Neural cell (in vitro differentiated cells): ENCODE results near the gene JAG2.

Source experiments
- EP300 ChIP-seq: fragments of 450-650 bp; conservative IDR thresholded peaks from 2 replicates; pipeline ENCODE4 v1.6.1; 2014; ENCODE audit warnings: antibody characterized with exemption, mild to moderate bottlenecking, moderate library complexity; ENCODE audit not compliant: poor library complexity, severe bottlenecking
- EZH2 ChIP-seq: fragments of 200-600, 300-800 bp; shearing (Covaris generic), sonication (generic); IDR thresholded peaks from 2 replicates; pipeline ENCODE4 v1.6.1; 2014; ENCODE audit warnings: antibody characterized with exemption, low read length, borderline replicate concordance, mild to moderate bottlenecking; ENCODE audit not compliant: insufficient read depth, poor library complexity, severe bottlenecking
- POLR2AphosphoS5 ChIP-seq: IDR thresholded peaks from 2 replicates; pipeline ENCODE4 v1.6.1; 2012
- RAD21 ChIP-seq: fragments of 450-650 bp; conservative IDR thresholded peaks from 2 replicates; pipeline ENCODE4 v1.6.1; 2014; ENCODE audit warnings: antibody characterized with exemption, mild to moderate bottlenecking, moderate library complexity
- TAF1 ChIP-seq: IDR thresholded peaks from 2 replicates; pipeline ENCODE4 v1.6.1; 2012; ENCODE audit warnings: low read depth
- TF ChIP-seq, protein P1 (sequence below): fragments of 450-650 bp; IDR thresholded peaks from 2 replicates; pipeline ENCODE4 v1.5.1; 2014; ENCODE audit warnings: antibody characterized with exemption, mild to moderate bottlenecking, moderate library complexity; ENCODE audit not compliant: poor library complexity, severe bottlenecking

DNA sequence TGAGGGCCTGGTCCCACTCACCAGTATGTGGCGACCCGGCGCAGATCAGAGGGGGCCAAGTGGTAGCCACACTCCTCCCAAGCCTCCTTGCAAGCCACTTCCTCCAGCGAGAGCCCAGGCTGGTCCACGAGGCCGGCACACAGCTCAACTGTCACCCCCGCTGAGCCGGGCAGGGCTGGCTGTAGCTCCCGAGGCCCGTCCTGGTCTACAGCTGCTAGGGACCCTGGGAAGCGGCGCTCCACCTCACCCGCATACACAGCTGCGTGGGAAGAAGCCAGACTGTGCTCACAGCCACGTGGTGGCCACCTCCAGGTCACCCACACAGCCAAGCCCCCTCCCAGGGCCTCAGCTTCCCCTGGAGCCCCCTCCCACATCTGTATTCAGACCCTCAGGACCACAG is 7.9 kb upstream of the JAG2 start:
- TF ChIP-seq, protein P1, sequence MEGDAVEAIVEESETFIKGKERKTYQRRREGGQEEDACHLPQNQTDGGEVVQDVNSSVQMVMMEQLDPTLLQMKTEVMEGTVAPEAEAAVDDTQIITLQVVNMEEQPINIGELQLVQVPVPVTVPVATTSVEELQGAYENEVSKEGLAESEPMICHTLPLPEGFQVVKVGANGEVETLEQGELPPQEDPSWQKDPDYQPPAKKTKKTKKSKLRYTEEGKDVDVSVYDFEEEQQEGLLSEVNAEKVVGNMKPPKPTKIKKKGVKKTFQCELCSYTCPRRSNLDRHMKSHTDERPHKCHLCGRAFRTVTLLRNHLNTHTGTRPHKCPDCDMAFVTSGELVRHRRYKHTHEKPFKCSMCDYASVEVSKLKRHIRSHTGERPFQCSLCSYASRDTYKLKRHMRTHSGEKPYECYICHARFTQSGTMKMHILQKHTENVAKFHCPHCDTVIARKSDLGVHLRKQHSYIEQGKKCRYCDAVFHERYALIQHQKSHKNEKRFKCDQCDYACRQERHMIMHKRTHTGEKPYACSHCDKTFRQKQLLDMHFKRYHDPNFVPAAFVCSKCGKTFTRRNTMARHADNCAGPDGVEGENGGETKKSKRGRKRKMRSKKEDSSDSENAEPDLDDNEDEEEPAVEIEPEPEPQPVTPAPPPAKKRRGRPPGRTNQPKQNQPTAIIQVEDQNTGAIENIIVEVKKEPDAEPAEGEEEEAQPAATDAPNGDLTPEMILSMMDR: no peak
- TF ChIP-seq EZH2: no peak
- no peak for TF ChIP-seq EP300
- TF ChIP-seq RAD21: no peak
- TF ChIP-seq TAF1: no peak
- no peak for TF ChIP-seq POLR2AphosphoS5
